Tibial nerve (tissue), 4 donors: ENCODE data around the gene STAM. TPM values are rescaled to one million over a fixed set of nuclear protein-coding genes. Genes with fewer than 3 reads are reported as not detected.

Experiments
- DNase-seq, 2 donors: peaks; one replicate each; pipeline ENCODE4 v3.0.0-alpha.2; 2019; ENCODE audit warnings: low spot score in 2 of 2
- H3K27ac ChIP-seq, 4 donors: fragments of 200-600 bp; sonication (generic) in 3 of 4; one replicate each; pipeline ENCODE4 v1.5.1; 2017 to 2019; ENCODE audit warnings: mild to moderate bottlenecking in 1 of 4
- H3K27me3 ChIP-seq, 2 donors: fragments of 200-600 bp; sonication (generic) in 1 of 2; one replicate each; pipeline versions ENCODE4 v1.5.1 to v1.6.0; 2017 to 2019
- H3K36me3 ChIP-seq, 3 donors: fragments of 200-600 bp; sonication (generic); one replicate each; pipeline ENCODE4 v1.5.1; 2018 to 2019
- H3K4me1 ChIP-seq, 4 donors: fragments of 200-600 bp; sonication (generic) in 3 of 4; one replicate each; pipeline ENCODE4 v1.5.1; 2017 to 2019
- H3K4me3 ChIP-seq, 4 donors: fragments of 200-600 bp; sonication (generic) in 3 of 4; one replicate each; pipeline ENCODE4 v1.5.1; 2017 to 2019; ENCODE audit warnings: mild to moderate bottlenecking in 1 of 4, moderate library complexity in 1 of 4
- H3K9me3 ChIP-seq, 4 donors: fragments of 200-600 bp; sonication (generic) in 3 of 4; one replicate each; pipeline ENCODE4 v1.5.1; 2017 to 2019
- CTCF ChIP-seq, 5 experiments: fragments of 200-600 bp in 3 of 5; fragments of 450-650 bp in 2 of 5; sonication (generic) in 3 of 5; IDR thresholded peaks; one replicate each; pipeline ENCODE4 v1.5.1; 2016 to 2019; ENCODE audit warnings: antibody characterized with exemption in 5 of 5, mild to moderate bottlenecking in 3 of 5, moderate library complexity in 2 of 5
- EP300 ChIP-seq, 2 donors: sonication (generic); formaldehyde crosslinking; IDR thresholded peaks; one replicate each; pipeline ENCODE4 v1.6.1; 2017; ENCODE audit warnings: antibody characterized with exemption in 2 of 2, mild to moderate bottlenecking in 1 of 2
- POLR2A ChIP-seq, 2 donors: fragments of 450-650 bp; IDR thresholded peaks; one replicate each; pipeline ENCODE4 v1.6.1; 2017; ENCODE audit warnings: antibody characterized with exemption in 2 of 2, mild to moderate bottlenecking in 2 of 2, moderate library complexity in 2 of 2
- WGBS, 2 donors: methylation state at CpG; one replicate each; pipeline ENCODE4 v1.1.5; 2018; 5-methylcytosine and 5-hydroxymethylcytosine counted together
- total RNA-seq, 4 donors: library from RNA; depleted of rRNA; stranded (reverse); fragments of >200 nt; gene quantifications; one replicate each; pipeline ENCODE4 v1.1.0, GENCODE V29; 2016

STAM gene
- total RNA-seq, 4 donors from 2014 or later = 17.3 to 28.2 (median 25.1) TPM

- Histone ChIP-seq H3K4me3 (no peak overlapping the region), H3K9me3 (no peaks in the 10 kb centered on the region), H3K4me1 (peaks cover 0 to 5% (median 0%) of the 10 kb centered on the region in 4 donors), H3K27ac (peak overlapping the region in 1 of 4 donors; percentile 22), H3K36me3 (no peaks in the 10 kb centered on the region), H3K27me3 (no peaks in the 10 kb centered on the region)
- WGBS, 2 donors = 64 to 67% methylated on average over 2 of the region's 2 CpGs
- TF ChIP-seq CTCF (IDR thresholded peaks at IDR 0.05) (no peak), EP300 (IDR thresholded peaks at IDR 0.05) (no peak), POLR2A (IDR thresholded peaks at IDR 0.05) (no peak)
- DNase-seq = no peak
Observed at GRCh38 chr10:17607060-17607459, 36.9 kb upstream of the STAM start.

DNA sequence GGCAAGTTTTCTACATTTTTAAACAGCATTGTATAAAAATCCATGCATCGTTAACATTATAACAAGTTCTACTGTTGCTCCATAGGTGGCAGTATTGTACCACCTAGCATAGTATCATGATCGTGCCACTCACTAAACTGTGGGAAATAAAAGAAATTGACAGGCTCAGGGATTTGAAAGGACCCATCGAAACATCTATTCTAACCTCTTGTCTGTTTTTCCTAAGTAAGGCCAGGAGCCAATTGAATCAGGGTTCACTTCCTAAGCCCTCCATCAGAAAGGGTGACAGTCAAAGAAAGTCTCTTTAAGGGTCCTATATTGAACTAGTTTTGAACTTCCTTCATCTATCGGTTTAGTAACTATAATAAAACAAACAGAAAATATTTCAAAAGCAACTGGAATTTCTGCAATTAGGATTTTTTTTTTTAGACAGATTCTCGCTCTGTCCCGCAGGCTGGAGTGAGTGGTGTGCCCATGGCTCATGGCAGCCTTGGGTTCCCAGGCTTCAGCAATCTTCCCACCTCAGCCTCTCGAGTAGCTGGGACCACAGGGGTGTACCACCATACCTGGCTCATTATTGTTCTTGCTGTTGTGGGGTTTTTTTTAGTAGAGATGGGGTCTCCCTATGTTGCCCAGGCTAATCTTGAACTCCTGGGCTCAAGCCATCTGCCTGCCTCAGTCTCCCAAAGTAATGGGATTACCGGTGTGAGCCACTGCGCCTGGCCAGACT is 36.2 kb upstream of the STAM start:
- WGBS, 2 donors = 48 to 53% methylated on average over 9 of the region's 9 CpGs
- no peak for TF ChIP-seq POLR2A (IDR thresholded peaks at IDR 0.05)
- TF ChIP-seq CTCF (IDR thresholded peaks at IDR 0.05) = peak; percentile 80 to 85 (median 84)
- Histone ChIP-seq H3K4me1 (peaks cover 0 to 5% (median 0%) of the 10 kb centered on the region in 4 donors), H3K27me3 (no peaks in the 10 kb centered on the region), H3K27ac (peak overlapping the region in 1 of 4 donors; percentile 22), H3K36me3 (no peaks in the 10 kb centered on the region), H3K9me3 (no peaks in the 10 kb centered on the region), H3K4me3 (no peak overlapping the region)
- peak in 1 of 2 donors; percentile 30 for DNase-seq

DNA sequence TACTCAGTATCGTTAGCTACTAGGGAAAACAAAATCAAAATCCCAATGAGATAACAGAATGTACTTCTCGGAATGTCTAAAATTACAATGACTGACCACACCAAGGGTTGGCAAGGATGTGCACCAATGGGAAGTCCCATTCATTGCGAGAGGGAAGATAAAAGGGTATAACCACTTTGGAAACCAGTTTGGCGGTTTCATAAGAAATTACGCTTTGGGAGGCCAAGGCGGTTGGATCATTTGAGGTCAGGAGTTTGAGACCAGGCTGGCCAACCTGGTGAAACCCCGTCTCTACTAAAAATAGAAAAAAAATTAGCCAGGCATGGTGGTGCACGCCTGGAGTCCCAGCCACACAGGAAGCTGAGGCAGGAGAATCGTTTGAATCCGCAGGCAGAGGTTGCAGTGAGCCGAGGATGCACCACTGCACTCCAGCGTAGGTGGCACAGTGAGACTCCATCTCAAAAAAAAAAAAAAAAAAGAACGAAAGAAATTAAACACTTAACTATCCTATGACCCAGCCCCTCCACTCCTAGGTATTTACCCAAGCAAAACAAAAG is 34.4 kb upstream of the STAM start:
- WGBS, 2 donors = 84 to 89% methylated on average over 13 of the region's 13 CpGs
- DNase-seq = no peak
- no peak for TF ChIP-seq POLR2A (IDR thresholded peaks at IDR 0.05)
- TF ChIP-seq CTCF (IDR thresholded peaks at IDR 0.05) = no peak
- no peak for TF ChIP-seq EP300 (IDR thresholded peaks at IDR 0.05)
- H3K27ac ChIP-seq = no peak overlapping the region
- H3K36me3 ChIP-seq = no peaks in the 10 kb centered on the region
- no peak overlapping the region for H3K4me3 ChIP-seq
- peaks cover 0 to 5% (median 0%) of the 10 kb centered on the region in 4 donors for H3K4me1 ChIP-seq
- H3K9me3 ChIP-seq = no peaks in the 10 kb centered on the region
- H3K27me3 ChIP-seq = no peaks in the 10 kb centered on the region

GRCh38 chr10:17616403-17617030 is 27.4 kb upstream of the STAM start:
- peak; percentile 24 to 36 for DNase-seq
- 5 to 6% methylated on average over 32 to 33 of the region's 48 CpGs for WGBS, 2 donors

More at GRCh38 chr10:17616403-17617030, 27.4 kb upstream of the STAM start:
- Histone ChIP-seq H3K36me3 (no peaks in the 10 kb centered on the region), H3K9me3 (no peaks in the 10 kb centered on the region), H3K27me3 (no peaks in the 10 kb centered on the region), H3K4me1 (peaks cover 0 to 14% (median 3%) of the 10 kb centered on the region in 4 donors), H3K27ac (peak overlapping the region; percentile 6 to 83 (median 56)), H3K4me3 (peak overlapping the region; percentile 55 to 94 (median 72))
- TF ChIP-seq POLR2A (IDR thresholded peaks at IDR 0.05) (no peak), EP300 (IDR thresholded peaks at IDR 0.05) (no peak), CTCF (IDR thresholded peaks at IDR 0.05) (no peak)
